T-helper 2 cell (primary cell): Measurements from ENCODE around the gene HEATR5B.
"Not testable (repeated sequence)": the region's sequence is repeated elsewhere in the genome, so short reads cannot be mapped to it uniquely, and the experiment has no call there.

Experiments used
- DNase-seq, 5 experiments: peaks; one replicate each; pipeline versions ENCODE4 v3.0.0 to v3.0.0-alpha.2; 2012 to 2022

HEATR5B gene

GRCh38 chr2:36976065-36976464 is 108.1 kb downstream of the HEATR5B start:
- DNase-seq = no peak

- no peak for DNase-seq
These were observed 108.9 kb downstream of the HEATR5B start for GRCh38 chr2:36975306-36975705.

GRCh38 chr2:36973320-36973719 is 110.9 kb downstream of the HEATR5B start:
- no peak for DNase-seq

DNA sequence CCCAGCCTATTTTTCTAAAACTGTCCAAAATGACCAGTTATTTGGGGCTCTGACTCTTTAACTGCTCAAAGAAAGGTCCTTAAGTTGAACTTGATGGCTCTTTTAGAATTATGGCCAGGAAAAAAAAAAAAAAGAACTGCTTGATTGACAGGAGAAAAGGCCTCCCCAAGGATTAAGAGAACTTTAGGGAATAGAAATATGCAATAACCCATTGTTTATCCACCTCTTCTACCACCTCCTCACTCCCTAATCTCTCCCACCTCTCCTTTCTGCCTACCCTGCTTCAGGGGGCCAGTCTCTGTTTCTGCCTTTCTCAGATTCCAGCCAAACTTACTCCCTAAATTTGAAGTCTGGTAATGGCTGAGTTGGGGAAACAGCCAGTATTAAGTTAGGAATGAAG is 112.2 kb downstream of the HEATR5B start:
- DNase-seq = no peak

DNA sequence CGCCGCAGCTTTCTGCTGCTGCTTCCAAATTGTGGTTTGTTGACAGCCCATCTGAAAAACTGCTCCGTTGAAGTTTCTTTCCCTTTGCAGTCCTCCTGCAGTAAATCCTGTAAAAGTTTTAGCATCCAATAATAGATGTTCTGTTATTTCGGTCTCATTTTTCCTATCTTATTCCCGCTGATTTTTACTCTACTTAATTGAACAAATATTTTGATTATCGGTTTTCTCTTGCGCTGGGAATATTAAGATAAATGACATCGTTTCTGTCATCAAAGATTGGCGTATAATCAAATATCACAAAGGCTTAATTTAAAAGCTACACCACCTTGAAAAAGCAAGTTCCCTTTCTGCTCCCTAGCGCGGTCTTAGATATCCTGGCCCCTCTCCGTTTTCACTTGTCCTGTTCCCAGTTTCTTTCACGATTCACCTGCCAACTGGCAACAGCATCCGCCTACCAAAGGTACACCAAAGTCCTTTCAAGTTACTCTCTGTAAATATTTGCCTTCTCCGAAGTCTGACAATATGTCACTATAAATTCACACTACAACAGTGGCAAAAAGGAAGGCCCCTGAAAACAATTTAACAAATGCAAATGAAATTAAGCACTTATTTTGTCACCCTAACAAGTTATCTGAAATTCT is 116.8 kb downstream of the HEATR5B start:
- no peak for DNase-seq

DNA sequence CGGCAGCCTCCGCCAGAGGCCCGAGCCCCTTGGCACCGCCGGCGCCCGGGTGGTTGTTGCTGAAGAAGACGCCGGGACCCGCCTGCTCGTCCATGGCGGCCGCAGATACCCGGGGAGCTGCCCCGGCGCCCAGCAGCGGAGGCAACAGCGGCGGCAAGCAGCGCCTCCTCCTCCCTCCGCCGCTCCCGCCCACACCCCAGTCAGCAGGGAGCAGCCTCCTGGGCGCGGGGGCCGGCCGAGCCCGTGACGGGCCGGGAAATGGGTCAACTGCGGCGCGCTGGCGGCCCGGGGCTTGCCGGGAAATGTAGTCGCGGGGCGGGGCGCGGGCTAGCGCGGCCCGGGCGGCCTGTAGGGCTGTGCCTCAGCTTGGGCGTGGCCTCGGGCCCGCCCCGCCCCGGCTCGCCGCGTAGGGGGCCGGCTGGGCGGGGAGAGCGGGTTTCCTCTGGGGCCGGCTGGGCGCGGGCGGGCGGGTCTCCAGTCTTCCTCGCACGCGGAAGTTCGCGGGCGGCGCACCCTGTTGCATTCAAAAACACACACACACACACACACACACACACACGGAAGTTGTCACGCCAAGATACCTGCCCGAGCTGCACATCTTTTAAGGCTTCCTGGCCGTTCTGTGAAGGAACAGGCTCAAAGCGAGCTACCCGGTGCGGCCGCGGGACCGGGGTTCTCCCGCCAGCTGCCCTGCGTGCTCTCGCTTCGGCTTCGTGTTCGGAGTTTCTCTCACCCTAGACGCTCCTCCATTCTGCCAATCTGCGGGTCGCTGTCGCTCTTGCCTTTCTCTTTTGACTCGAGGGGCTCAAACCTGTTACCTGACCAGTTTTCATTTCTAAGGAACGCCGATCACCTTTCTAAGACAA is 117.6 kb downstream of the HEATR5B start, which contains the start of gene STRN:
Gene STRN, minus strand, starts transcription at position 167 of the 866 bp plus-strand sequence. Its CDS starts 73 bp downstream, at position 94.
- DNase-seq = peak; percentile 95 to 99 (median 96)

DNA sequence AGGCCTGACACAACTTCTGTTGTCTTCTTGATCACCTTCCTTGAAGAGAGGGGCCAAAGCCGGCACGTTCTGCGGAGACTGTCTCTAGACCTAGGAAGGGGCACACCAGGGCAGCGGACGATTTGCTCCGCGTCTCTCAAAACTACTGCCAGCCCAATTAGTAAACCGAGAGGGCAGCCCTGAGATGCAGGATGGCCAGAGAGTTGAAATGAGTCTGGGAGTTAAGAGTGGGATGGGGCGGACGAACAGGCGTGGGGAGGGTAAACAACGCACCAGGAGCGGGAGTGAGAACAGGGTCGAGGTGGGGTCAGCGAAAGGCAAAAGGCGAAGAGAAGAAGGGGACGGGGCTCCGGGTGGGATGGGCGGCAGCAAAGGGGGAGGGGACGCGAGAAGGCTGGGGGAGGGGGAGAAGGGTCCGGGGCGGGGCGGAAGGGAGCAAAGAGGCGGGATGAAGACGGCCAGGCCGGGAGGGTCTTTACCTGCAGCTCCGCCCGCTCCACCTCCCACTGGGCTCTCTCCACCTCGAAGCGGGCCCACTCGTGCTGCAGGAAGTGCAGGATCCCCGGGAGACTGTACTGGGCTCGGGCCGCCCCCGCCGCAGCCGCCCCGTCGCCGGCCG is 118.3 kb downstream of the HEATR5B start:
- DNase-seq = peak in 4 of 5 experiments; percentile 3 to 27 (median 4)

DNA sequence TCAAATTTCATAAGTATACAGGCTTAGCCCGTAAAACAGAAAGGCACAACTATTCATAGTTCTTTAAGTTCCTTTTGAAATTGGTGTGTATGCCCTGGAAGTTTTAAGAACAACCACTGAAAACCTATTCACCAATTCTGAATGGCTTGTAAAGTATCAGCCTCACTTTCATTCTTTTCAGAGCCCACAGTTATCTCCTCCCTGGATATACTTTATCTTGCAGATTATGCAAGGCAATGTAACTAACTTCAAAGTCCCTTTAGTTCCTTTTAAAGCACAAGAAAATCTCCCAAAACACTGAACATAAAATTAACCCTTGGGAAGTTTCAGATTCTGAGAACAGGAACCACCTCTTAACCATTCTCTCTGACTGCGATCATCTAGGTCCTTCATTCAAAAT is 119.0 kb downstream of the HEATR5B start:
- no peak for DNase-seq

DNA sequence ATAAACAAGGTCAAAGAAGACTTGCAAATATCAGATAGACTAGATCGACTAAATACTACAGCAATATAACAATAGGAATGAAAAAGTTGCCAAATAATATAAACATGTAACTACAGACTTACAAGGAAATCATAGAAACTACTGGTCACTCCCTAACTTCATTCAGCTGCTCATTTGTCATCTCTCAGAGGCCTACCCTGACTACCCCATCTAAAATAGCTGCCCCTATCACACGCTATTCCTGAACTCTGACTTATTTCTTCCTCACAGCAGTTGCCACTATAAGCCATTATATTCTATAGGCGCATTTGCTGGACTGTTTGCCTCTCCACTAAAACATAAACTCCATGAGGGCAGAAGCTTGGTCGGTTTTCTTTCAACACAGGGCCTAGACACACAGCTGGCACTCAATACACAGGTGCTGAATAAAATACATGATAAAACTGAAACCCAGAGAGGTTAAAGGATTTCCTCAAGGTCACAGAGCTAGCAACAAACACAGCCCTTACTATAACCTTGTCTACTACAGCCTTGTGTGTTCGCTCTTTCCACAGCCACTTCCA is 119.6 kb downstream of the HEATR5B start:
- no peak for DNase-seq

DNA sequence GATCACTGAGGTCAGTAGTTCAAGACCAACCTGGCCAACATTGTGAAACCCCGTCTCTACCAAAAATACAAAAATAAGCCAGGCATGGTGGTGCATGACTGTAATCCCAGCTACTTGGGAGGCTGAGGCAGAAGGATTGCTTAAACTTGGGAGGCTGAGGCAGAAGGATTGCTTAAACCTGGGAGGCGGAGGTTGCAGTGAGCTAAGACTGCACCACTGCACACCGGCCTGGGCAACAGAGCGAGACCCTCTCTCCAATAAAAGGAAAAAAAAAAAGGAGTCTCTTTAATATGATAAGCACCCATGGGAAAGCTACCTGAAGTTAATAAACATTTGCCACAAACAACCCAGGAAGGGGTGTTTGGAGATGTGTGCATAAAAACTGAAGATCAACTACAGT is 120.4 kb downstream of the HEATR5B start:
- DNase-seq = no peak

DNA sequence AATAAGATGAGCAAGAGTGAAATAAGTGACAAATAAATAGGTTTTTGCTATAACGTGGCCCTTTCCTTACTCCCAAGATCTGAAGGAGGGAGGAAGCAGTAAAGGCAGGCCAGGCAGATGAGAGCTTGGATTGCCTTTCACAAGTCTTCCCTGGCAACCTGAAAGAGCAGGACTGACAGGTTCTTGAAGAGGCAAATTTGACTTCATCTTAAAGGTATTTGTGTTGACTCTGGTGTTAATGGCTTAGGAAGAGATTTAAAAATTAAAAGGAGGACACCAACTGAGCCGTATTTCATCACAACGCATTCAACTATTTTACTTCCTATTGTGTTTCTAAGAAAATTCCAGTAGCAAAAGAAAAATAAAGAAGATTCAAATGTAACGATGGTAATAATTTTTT is 121.1 kb downstream of the HEATR5B start:
- DNase-seq = no peak

- no peak for DNase-seq
These were observed 123.4 kb downstream of the HEATR5B start for GRCh38 chr2:36960773-36961172.

DNA sequence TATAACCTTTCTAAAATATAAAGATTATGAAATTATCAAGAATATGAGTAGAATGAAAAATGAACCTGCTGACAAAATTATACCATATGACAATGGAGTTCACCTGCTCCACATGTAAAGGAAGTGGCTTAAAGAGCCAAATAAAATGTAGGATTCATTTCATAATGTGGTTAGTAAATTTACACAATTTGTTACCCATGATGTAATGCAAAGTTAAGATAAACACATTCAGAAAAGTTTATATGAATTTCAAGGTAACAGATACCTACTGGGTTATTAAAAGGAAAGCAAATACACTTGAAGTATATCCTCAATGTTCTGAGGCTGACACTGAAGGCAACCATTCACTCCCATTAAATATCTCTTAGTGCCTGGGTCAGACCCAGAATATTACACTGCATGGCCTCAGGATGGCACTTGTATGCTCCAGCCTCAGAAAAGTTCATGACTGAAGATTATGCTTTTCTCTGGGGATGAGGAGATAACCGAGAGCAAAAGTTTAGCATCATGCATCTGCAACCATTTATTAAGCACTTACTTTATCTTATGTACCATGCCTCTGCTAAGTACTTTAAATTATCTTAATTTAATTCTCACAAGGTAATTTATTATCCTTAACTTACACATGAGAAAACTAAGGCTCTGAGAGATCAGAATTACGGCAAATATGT is 124.0 kb downstream of the HEATR5B start:
- DNase-seq = no peak

DNA sequence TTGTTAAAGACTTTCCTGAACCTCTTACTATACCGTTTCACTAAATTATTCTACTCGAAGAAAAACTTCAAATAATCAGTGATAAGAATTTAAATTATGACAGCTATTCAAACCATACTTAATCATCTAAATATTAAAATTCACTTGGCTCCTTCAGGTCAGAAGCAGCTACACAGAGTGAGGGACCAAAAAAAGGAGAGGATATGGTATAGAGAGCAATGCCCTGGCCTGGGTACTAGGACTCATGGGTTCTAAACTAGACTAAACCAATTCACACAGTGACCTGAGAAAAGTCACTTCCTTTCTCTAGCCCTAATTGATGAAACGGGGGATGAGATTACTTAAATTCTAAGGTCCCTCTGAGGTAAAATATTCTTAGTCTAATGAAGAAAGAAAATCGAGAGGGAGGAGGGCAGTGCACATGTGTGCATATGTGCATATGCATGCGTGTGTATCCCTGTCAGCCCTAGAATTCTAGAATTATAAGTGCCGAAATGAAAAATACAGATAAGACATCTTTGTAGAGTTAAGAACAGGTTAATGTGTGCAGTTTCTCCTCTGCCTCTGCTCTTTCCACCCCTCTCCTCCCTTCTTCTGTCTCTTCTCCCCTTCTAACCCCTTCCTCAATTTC is 129.1 kb downstream of the HEATR5B start:
- no peak for DNase-seq

DNA sequence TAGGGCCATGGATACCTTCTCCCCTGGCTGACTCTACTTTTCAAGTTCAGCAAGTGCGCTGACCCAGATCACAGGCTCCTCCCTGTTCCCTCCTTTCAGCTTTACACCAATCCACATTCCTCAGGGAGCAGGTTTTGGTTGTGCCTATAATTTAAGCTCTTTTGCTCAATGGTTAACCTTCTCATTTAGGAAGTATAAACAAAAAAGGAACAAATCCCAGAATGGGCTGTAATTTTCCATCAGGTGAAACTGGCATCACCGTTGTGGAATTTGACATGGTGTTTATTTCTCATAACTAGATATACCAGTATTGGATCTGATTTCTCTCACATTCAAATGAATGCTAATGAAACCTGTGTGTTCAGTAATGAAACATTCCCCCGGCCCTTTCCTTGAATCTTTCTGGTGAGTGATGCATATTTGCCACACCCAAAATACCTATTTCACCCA is 131.4 kb downstream of the HEATR5B start:
- no peak for DNase-seq

- no peak for DNase-seq
These were observed 132.6 kb downstream of the HEATR5B start for GRCh38 chr2:36951574-36951973.

DNA sequence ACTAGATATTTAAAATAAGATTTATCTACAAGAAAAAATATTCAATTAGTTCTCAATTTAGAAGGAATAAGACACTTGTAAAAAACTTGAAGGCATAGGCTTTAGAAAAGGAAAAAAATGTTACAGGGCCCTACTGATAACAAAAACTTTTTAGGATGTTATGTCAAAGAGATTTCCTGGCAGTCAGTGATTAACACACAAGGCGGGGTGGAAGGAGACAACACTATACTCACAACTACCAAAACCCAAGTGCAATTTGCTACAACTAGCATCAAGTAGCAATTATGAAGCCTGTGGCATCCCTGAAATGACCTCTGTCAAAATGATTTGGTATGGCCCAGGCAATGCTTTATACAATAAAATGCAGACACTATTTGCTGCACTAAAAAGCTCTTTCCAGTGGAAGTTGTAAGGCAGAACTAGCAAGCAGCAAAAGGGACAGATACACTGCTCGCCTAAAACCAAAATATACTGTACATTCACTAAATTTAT is 133.1 kb downstream of the HEATR5B start:
- DNase-seq = no peak

DNA sequence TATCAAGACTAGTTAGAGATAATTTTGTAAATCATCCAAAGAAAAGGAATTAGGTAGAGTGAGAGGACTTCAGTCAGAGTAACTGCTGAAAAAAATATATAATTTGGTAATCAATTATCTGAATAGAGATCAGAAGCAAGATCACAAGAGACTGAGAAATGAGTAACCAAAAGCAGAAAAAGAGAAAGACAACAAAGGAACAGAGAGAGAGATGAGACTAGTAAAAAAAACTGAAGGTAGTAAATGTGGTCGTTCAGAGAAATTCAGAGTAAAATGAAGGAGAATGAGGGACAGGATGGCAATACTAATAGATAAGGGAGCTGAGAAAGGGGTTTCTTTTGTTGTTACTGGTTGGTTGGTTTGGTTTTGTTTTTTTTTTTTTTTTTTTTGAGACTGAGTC is 134.3 kb downstream of the HEATR5B start:
- DNase-seq = peak in 1 of 5 experiments; percentile 26

DNA sequence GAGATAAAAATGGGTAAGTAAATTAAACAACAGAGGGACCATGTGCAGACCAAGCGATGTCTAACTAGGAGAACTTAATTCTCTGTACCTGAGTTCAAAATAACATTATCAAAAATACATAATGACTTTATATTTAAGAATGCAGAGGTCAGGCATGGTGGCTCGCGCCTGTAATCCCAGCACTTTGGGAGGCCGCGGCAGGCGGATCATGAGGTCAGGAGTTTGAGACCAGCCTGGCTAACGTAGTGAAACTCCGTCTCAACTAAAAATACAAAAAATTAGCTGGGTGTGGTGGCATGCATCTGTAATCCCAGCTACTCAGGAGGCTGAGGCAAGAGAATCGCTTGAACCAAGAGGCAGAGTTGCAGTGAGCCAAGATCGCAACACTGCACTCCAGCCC is 138.9 kb downstream of the HEATR5B start:
- not testable (repeated sequence) for DNase-seq

- no peak for DNase-seq
These were observed 142.3 kb downstream of the HEATR5B start for GRCh38 chr2:36941867-36942266.

DNA sequence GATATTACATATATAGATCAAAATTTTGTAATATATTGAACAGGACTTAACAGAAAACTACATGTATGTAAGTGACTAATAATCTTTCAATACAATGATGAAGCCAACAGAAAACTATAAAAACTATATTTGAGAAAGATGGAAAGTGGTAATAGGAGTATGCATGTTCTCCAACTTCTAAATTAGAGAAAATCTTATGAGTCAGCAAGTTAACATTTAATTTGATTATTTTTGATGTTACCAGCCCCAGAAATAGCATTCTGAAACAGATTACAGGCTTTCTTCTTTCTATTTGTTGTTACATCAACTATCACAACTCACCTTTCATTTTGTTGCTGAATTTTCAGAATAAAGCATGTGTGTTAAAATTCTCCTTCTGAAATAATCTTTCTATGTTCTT is 147.6 kb downstream of the HEATR5B start:
- DNase-seq = not testable (repeated sequence)

GRCh38 chr2:36931688-36932087 is 152.5 kb downstream of the HEATR5B start:
- not testable (repeated sequence) for DNase-seq
